Measurements from ENCODE around the gene HIRA. TPM values are rescaled to one million over a fixed set of nuclear protein-coding genes. Genes with fewer than 3 reads are reported as not detected.

The HIRA gene
- polyA plus RNA-seq, 3 donors = 1.8 to 20.7 (median 2.6) TPM

DNA sequence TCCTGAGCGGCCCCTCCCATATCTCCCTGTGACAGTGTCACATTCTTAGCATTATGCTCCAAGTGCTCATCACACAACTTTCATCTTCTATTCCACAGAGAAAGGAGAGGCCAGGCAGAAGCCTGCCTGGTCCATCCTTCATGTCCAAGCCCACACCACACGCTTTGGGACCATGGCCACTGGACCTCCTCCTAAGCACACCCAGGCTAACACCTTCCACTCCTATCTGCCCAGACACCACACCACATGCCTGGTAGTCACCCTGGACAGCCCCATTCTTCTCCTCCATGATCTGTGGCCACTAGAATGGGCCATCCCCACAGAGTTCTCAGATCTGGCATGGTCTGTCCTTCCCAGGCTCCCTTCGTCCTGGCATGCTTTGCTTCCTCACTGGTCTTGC lies 55.3 kb downstream of the HIRA start:
- peaks cover 74 to 88% of the 10 kb centered on the region in 2 donors for H3K36me3 Mint-ChIP-seq

DNA sequence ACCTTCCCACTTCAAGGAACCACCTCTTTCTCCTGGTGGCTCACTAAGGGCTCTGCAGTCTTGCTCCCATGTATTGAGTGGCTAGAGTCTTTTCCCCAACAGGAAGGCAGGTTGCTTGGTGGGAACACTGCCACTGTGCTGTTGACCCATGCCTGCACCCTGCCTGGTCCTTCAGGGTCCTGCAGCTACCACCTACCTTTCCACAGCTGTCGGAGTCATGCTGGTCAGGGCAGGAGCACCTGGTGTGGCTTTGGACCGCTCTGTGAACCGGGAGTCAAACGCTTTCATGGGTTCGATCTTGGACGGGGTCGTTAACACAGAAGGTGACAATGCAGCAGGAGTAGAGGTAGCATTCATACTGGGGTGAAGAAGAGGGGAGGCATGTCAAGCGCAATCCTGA lies 56.1 kb downstream of the HIRA start:
- TF ChIP-seq, protein P1, sequence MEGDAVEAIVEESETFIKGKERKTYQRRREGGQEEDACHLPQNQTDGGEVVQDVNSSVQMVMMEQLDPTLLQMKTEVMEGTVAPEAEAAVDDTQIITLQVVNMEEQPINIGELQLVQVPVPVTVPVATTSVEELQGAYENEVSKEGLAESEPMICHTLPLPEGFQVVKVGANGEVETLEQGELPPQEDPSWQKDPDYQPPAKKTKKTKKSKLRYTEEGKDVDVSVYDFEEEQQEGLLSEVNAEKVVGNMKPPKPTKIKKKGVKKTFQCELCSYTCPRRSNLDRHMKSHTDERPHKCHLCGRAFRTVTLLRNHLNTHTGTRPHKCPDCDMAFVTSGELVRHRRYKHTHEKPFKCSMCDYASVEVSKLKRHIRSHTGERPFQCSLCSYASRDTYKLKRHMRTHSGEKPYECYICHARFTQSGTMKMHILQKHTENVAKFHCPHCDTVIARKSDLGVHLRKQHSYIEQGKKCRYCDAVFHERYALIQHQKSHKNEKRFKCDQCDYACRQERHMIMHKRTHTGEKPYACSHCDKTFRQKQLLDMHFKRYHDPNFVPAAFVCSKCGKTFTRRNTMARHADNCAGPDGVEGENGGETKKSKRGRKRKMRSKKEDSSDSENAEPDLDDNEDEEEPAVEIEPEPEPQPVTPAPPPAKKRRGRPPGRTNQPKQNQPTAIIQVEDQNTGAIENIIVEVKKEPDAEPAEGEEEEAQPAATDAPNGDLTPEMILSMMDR (IDR thresholded peaks at IDR 0.05) = no peak
- H3K4me1 ChIP-seq (ENCODE audit: control insufficient read depth in 1 of 2, insufficient read depth in 2 of 2, low read length in 2 of 2) = no peaks in the 10 kb centered on the region
- H3K79me2 ChIP-seq (ENCODE audit: insufficient read depth, low read length) = no peaks in the 10 kb centered on the region
- Mint-ChIP-seq H3K36me3 (peaks cover 78 to 92% of the 10 kb centered on the region in 2 donors), H3K4me1 (no peaks in the 10 kb centered on the region), H3K27ac (peak overlapping the region in 1 of 7 donors; percentile 51), H3K4me3 (no peak overlapping the region), H3K27me3 (ENCODE audit: low read depth in 3 of 3) (no peaks in the 10 kb centered on the region), H3K9me3 (peaks cover 0 to 2% (median 0%) of the 10 kb centered on the region in 7 donors)
- intact Hi-C loops (cut with micrococcal nuclease) = no loop called here
- no peak overlapping the region for H2AFZ ChIP-seq (ENCODE audit: insufficient read depth, low read depth, low read length, poor library complexity, severe bottlenecking)
- H4K20me1 ChIP-seq (ENCODE audit: insufficient read depth, low read length) = no peaks in the 10 kb centered on the region
- H3K27me3 ChIP-seq (ENCODE audit: control insufficient read depth in 2 of 2, insufficient read depth in 2 of 2, low read length in 2 of 2) = no peaks in the 10 kb centered on the region
- no peak overlapping the region for H3K9ac ChIP-seq (ENCODE audit: insufficient read depth, low read length, poor library complexity, severe bottlenecking)
- peaks cover 82 to 96% of the 10 kb centered on the region in 2 donors for H3K36me3 ChIP-seq (replicated peaks in 1 of 2; ENCODE audit: control insufficient read depth in 1 of 2, insufficient read depth in 2 of 2, low read length in 2 of 2)
- no peak overlapping the region for H3K4me3 ChIP-seq (replicated peaks in 1 of 3; ENCODE audit: low read depth in 2 of 3, low read length in 3 of 3)
- no peak overlapping the region for H3K4me2 ChIP-seq (replicated peaks; ENCODE audit: extremely low read depth, low read length, poor library complexity, severe bottlenecking)
- H3K27ac ChIP-seq (ENCODE audit: low read depth in 1 of 2, low read length in 2 of 2) = no peak overlapping the region
- DNase-seq = no peak
- WGBS (ENCODE audit: insufficient coverage) = 100% methylated on average over 1 of the region's 8 CpGs
- H3K9me3 ChIP-seq (replicated peaks in 1 of 2; ENCODE audit: control insufficient read depth in 1 of 2, insufficient read depth in 1 of 2, low read length in 2 of 2) = no peaks in the 10 kb centered on the region

More for the DNA sequence above, 55.3 kb downstream of the HIRA start:
- Histone ChIP-seq H3K4me3 (replicated peaks in 1 of 3; ENCODE audit: low read depth in 2 of 3, low read length in 3 of 3) (no peak overlapping the region), H3K9me3 (replicated peaks in 1 of 2; ENCODE audit: control insufficient read depth in 1 of 2, insufficient read depth in 1 of 2, low read length in 2 of 2) (no peaks in the 10 kb centered on the region), H3K79me2 (ENCODE audit: insufficient read depth, low read length) (no peaks in the 10 kb centered on the region), H2AFZ (ENCODE audit: insufficient read depth, low read depth, low read length, poor library complexity, severe bottlenecking) (no peak overlapping the region), H3K27ac (ENCODE audit: low read depth in 1 of 2, low read length in 2 of 2) (no peak overlapping the region), H3K4me2 (replicated peaks; ENCODE audit: extremely low read depth, low read length, poor library complexity, severe bottlenecking) (no peak overlapping the region), H3K27me3 (ENCODE audit: control insufficient read depth in 2 of 2, insufficient read depth in 2 of 2, low read length in 2 of 2) (no peaks in the 10 kb centered on the region), H3K36me3 (replicated peaks in 1 of 2; ENCODE audit: control insufficient read depth in 1 of 2, insufficient read depth in 2 of 2, low read length in 2 of 2) (peaks cover 76 to 96% of the 10 kb centered on the region in 2 donors), H3K4me1 (ENCODE audit: control insufficient read depth in 1 of 2, insufficient read depth in 2 of 2, low read length in 2 of 2) (no peaks in the 10 kb centered on the region), H4K20me1 (ENCODE audit: insufficient read depth, low read length) (no peaks in the 10 kb centered on the region), H3K9ac (ENCODE audit: insufficient read depth, low read length, poor library complexity, severe bottlenecking) (no peak overlapping the region)
- H3K27ac Mint-ChIP-seq = peak overlapping the region in 1 of 7 donors; percentile 38
- H3K27me3 Mint-ChIP-seq (ENCODE audit: low read depth in 3 of 3) = no peaks in the 10 kb centered on the region
- TF ChIP-seq, protein P1 (IDR thresholded peaks at IDR 0.05) = no peak
- peaks cover 0 to 2% (median 0%) of the 10 kb centered on the region in 7 donors for H3K9me3 Mint-ChIP-seq
- no peaks in the 10 kb centered on the region for H3K4me1 Mint-ChIP-seq
- intact Hi-C loops (cut with micrococcal nuclease) = no loop called here
- no peak for DNase-seq
- H3K4me3 Mint-ChIP-seq = no peak overlapping the region
- WGBS (ENCODE audit: insufficient coverage) = 100% methylated on average over 3 of the region's 3 CpGs
